ENCODE measurements around the gene KCNT2. TPM values are rescaled to one million over a fixed set of nuclear protein-coding genes. Genes with fewer than 3 reads are reported as not detected.

KCNT2 gene
- total RNA-seq, 1 donor from 2014 or later = 126 TPM

DNA sequence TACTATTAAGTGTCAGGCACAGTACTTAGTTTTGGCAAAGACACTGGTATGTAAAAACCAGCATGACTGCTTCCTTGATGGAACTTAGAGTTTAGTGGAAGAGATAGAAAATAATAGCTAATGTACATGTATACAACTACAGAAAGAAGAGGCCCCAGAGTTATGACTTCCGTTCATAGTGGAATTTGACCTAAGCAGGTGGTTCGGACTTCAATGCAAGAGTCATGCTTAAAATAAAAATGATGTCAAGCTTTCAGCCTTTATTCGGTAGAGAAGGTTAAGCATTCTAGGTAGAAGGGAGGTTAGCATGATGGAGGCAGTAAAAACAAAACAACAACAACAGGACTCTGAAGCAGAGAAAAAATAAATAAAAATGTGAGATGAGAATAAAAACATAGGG lies 165.9 kb downstream of the KCNT2 start:
- Mint-ChIP-seq H3K27me3 (ENCODE audit: unreplicated experiment) (no peaks in the 10 kb centered on the region), H3K4me1 (ENCODE audit: low read depth, unreplicated experiment) (peaks cover 5% of the 10 kb centered on the region), H3K27ac (ENCODE audit: unreplicated experiment) (no peak overlapping the region), H3K9me3 (ENCODE audit: unreplicated experiment) (no peaks in the 10 kb centered on the region), H3K36me3 (ENCODE audit: unreplicated experiment) (no peaks in the 10 kb centered on the region), H3K4me3 (ENCODE audit: unreplicated experiment) (no peak overlapping the region)
- DNase-seq = no peak
- TF ChIP-seq, protein P1, sequence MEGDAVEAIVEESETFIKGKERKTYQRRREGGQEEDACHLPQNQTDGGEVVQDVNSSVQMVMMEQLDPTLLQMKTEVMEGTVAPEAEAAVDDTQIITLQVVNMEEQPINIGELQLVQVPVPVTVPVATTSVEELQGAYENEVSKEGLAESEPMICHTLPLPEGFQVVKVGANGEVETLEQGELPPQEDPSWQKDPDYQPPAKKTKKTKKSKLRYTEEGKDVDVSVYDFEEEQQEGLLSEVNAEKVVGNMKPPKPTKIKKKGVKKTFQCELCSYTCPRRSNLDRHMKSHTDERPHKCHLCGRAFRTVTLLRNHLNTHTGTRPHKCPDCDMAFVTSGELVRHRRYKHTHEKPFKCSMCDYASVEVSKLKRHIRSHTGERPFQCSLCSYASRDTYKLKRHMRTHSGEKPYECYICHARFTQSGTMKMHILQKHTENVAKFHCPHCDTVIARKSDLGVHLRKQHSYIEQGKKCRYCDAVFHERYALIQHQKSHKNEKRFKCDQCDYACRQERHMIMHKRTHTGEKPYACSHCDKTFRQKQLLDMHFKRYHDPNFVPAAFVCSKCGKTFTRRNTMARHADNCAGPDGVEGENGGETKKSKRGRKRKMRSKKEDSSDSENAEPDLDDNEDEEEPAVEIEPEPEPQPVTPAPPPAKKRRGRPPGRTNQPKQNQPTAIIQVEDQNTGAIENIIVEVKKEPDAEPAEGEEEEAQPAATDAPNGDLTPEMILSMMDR (IDR thresholded peaks at IDR 0.05; ENCODE audit: partially characterized antibody, unreplicated experiment) = no peak

DNA sequence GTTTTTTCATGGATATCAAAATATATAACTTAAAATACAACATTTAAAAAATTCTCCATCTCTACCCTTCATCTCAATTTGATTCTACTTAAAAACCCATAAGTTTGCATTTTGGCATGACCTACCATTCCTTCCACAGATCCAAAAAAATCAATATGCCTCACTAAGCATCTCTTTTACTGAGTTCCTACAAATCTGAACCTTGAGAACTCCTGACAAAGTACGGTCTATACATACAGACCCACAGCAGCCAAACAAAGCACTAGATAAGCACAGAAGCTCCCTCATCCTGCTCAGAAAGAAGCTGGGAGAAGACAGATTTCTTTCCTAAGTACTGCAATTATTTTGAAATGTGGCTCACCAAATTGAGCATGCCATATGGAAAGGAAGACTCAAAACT lies 167.5 kb downstream of the KCNT2 start:
- TF ChIP-seq, protein P1 (IDR thresholded peaks at IDR 0.05; ENCODE audit: partially characterized antibody, unreplicated experiment) = no peak
- no peaks in the 10 kb centered on the region for H3K27me3 Mint-ChIP-seq (ENCODE audit: unreplicated experiment)
- no peaks in the 10 kb centered on the region for H3K9me3 Mint-ChIP-seq (ENCODE audit: unreplicated experiment)
- peaks cover 5% of the 10 kb centered on the region for H3K4me1 Mint-ChIP-seq (ENCODE audit: low read depth, unreplicated experiment)
- H3K4me3 Mint-ChIP-seq (ENCODE audit: unreplicated experiment) = no peak overlapping the region
- peak overlapping the region; percentile 2 for H3K27ac Mint-ChIP-seq (ENCODE audit: unreplicated experiment)
- no peaks in the 10 kb centered on the region for H3K36me3 Mint-ChIP-seq (ENCODE audit: unreplicated experiment)
- no peak for DNase-seq

DNA sequence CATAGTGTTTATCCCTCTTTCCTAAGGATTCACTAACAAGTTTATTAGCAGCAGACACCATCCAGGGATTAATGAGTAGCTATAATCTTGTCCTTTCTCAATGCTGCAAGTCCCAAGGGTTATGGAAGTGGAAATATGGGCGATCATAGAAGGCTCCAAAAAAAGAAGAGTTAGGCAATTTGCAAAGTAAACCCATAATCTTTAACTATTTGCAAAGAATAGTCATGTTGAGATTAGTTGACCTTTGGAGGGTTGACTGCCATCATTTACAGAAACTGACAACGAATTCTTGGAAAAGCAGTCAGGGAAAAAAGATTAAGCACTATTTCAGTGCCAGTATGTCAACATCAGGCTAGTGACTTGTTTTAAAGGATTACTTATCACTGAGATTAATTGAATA lies 169.9 kb downstream of the KCNT2 start:
- Mint-ChIP-seq H3K27ac (ENCODE audit: unreplicated experiment) (no peak overlapping the region), H3K36me3 (ENCODE audit: unreplicated experiment) (no peaks in the 10 kb centered on the region), H3K9me3 (ENCODE audit: unreplicated experiment) (no peaks in the 10 kb centered on the region), H3K4me3 (ENCODE audit: unreplicated experiment) (no peak overlapping the region), H3K4me1 (ENCODE audit: low read depth, unreplicated experiment) (peaks cover 5% of the 10 kb centered on the region), H3K27me3 (ENCODE audit: unreplicated experiment) (no peaks in the 10 kb centered on the region)
- DNase-seq = no peak
- TF ChIP-seq, protein P1 (IDR thresholded peaks at IDR 0.05; ENCODE audit: partially characterized antibody, unreplicated experiment) = no peak

DNA sequence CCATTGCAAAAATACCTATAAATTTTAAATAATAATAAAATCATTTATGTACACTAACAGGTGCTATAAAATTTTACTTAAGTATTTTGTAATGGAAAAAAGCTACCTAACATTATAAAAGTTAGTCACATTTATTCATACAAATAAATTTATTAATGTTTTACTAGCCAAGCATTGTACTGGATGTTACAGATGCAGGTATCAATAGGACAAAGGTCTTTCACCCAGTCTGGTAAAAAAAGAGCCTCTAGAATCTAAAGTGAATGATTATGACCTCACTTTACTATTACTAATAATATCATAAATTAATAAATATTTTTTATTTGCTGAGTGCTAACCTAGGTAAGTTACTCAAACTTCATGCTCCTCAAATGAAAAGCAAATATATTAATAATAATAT lies 170.6 kb downstream of the KCNT2 start:
- Mint-ChIP-seq H3K27me3 (ENCODE audit: unreplicated experiment) (no peaks in the 10 kb centered on the region), H3K27ac (ENCODE audit: unreplicated experiment) (no peak overlapping the region), H3K4me1 (ENCODE audit: low read depth, unreplicated experiment) (peaks cover 5% of the 10 kb centered on the region), H3K9me3 (ENCODE audit: unreplicated experiment) (no peaks in the 10 kb centered on the region), H3K36me3 (ENCODE audit: unreplicated experiment) (peaks cover 1% of the 10 kb centered on the region), H3K4me3 (ENCODE audit: unreplicated experiment) (no peak overlapping the region)
- TF ChIP-seq, protein P1 (IDR thresholded peaks at IDR 0.05; ENCODE audit: partially characterized antibody, unreplicated experiment) = no peak
- no peak for DNase-seq

DNA sequence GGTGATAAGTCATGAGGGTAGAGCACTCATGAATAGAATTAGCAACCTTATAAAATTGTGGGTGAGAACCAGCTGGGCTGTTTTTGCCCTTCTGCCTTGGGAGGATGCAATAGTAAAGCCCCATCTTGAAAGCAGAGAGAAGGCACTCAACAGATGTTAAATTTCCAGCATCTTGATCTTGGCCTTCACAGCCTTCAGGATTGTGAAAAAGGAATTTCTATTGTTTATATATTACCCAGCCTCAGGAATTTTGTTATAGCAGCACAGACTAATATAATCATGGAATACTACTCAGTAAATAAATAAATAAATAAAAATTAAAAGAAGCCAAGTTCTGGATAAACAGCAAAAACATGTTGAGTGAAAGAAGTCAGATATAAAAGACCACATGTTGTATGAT lies 175.2 kb downstream of the KCNT2 start:
- peaks cover 14% of the 10 kb centered on the region for H3K36me3 Mint-ChIP-seq (ENCODE audit: unreplicated experiment)
- no peak overlapping the region for H3K4me3 Mint-ChIP-seq (ENCODE audit: unreplicated experiment)
- no peak overlapping the region for H3K27ac Mint-ChIP-seq (ENCODE audit: unreplicated experiment)
- TF ChIP-seq, protein P1 (IDR thresholded peaks at IDR 0.05; ENCODE audit: partially characterized antibody, unreplicated experiment) = no peak
- H3K9me3 Mint-ChIP-seq (ENCODE audit: unreplicated experiment) = peaks cover 1% of the 10 kb centered on the region
- no peak for DNase-seq
- peaks cover 8% of the 10 kb centered on the region for H3K4me1 Mint-ChIP-seq (ENCODE audit: low read depth, unreplicated experiment)
- H3K27me3 Mint-ChIP-seq (ENCODE audit: unreplicated experiment) = peaks cover 3% of the 10 kb centered on the region
